ENCODE results near the gene GUCY2D.
"Not testable (repeated sequence)": the region's sequence is repeated elsewhere in the genome, so short reads cannot be mapped to it uniquely, and the experiment has no call there.

GUCY2D gene

GRCh38 chr17:8019166-8019565 lies 16.8 kb downstream of the GUCY2D start:
- DNase-seq = no peak

DNA sequence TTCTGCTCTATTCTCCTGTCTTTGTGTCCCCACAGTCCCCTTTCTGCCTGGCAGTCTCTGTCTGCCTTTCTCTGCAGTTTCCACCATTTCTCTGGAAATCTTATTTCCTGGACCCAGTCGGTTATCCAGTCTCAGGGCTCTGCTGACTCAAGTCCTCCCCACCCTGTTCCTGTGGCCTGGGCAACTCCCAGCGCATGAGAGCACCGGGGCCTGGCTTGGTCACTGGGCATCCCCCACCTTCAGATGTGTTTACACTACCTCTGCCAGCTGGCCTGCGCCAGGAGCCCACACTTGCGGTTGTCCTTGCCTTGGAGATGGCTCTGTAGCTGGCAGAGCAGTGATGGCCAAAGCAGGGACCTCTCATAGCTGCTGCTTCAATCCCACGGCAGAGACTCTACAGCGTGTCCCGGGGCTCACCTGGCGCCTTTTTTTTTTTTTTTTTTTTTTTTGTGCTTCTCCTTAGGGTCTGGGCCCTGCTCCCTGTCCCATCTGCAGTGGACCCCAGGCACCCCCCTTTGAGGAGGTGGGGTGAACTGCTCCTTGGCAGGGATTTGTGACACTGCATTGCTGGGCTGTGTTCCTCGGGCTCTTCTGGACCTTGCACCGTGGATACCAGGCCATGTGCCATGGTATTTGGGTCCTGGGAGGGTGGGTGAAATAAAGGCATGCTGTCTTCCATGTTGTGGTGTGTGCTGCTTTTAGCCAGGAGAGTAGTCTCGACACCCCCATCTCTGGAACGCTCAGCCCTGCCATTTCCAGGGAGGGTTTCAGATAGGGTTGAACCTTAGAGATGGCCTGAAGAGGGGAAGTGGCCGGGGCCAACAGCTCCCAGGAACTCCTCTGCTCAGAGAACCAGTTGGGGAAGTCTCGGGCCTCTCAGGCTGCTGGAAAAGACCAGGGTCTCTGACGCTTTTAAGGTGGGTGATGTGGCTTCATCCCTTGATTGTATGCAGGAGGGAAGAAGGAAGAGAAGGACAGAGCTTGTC lies 17.5 kb downstream of the GUCY2D start:
- no peak for DNase-seq

GRCh38 chr17:8020776-8021564 lies 18.6 kb downstream of the GUCY2D start:
- DNase-seq = no peak

- no peak for DNase-seq
Measured at GRCh38 chr17:8021565-8022359, 19.3 kb downstream of the GUCY2D start.

- no peak for DNase-seq
Measured at GRCh38 chr17:8022360-8023003, 20.1 kb downstream of the GUCY2D start.

GRCh38 chr17:8024161-8024560 lies 21.7 kb downstream of the GUCY2D start:
- not testable (repeated sequence) for DNase-seq

- DNase-seq = no peak
Measured at GRCh38 chr17:8025176-8025911, 22.9 kb downstream of the GUCY2D start.

- DNase-seq = no peak
Measured at GRCh38 chr17:8029121-8029520, 26.7 kb downstream of the GUCY2D start.

GRCh38 chr17:8031261-8031661 lies 28.8 kb downstream of the GUCY2D start:
- no peak for DNase-seq

DNA sequence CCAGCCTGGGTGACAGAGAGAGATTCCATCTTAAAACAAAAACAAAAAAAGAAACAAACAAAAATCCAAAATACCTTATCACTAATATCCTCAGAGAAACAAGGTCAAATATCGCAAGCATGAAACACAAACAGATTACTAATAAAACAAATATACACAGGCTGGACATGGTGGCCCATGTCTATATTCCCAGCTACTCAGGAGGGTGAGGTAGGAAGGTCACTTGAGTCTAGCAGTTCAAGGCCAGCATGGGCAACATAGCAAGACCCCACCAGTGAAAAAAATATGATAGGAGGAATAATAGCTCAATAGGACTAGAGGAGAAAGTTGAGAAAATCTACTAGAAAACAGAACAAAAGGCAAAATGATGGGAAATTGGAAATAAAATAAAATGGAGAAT lies 29.5 kb downstream of the GUCY2D start:
- no peak for DNase-seq

DNA sequence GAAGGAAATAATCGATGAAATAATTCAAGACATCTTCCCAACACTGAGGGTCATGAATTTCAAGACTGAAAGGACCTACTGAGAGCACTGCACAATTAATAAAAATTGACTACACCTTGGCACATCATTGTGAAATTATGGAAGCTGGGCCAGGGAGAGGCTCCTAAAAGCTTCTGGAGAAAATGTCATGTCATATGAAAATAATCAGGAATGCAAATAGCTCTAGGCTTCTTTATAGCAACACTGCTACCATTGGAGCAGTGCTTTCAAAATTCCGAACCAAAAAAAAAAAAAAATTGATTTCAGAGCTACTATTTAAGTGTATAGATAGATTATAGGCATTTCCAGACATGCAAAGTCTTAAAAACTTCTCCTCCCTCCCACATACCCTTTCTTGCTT lies 30.0 kb downstream of the GUCY2D start:
- no peak for DNase-seq

- no peak for DNase-seq
Measured at GRCh38 chr17:8038954-8039610, 36.7 kb downstream of the GUCY2D start, which contains the start of gene ALOX15B. Gene ALOX15B (plus strand): TSS chr17:8039059. CDS start chr17:8039156, 97 bp downstream.

DNA sequence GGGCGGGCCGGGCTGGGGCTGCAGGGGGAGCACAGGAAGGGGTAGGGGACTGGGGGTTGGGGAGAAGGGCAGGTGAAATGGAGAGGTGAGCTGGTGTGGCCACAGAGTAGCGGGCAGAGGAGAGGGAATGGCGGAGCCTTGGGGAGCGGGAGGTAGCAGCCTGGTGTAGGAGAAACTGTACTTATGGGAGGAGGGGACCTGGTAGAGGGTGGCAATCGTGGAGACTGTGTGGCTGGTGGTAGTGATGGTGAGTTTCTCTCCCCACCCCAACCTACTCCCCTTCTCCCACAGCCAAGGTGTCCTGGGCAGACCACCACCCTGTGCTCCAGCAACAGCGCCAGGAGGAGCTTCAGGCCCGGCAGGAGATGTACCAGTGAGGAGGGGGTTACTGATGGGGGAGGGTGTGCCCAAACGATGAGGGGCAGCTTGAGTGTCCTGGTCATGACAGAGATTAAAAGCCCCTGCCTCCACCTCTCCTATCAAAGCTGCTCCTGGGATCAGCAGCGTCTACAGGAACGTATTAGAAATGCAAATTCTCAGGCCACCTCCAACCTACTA lies 37.3 kb downstream of the GUCY2D start:
- DNase-seq = no peak

DNA sequence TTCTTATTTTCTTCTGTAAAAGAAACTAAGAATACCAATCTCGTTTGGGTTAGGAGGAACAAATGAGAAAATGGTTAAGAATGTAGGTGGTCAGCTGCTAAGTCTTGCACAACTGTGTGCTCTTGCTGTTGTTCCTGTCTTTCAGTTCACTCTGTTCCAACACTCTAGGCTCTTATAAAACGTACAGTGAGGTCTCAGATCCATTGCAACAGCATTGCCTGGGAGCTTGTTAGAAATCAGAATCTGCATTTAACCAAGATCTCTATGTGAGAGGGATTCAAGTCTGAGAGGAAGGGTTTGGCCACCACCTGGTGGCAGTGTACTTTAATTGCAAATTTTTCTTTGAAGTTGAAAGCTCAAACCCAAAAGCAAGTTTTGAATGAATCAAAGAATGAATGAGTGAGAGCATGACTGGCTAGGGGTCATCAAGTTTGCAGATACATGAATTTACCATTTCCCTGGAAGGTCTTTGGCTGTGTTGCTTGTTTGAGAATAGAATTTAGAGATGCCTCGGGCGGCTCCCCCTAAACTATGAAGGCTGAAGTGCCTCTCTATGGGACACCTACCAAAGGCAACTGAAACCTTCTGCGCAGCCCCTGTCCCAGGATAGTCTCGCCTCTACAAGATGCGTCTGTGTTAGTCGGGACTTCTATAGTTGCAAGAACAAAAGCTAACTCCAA lies 39.0 kb downstream of the GUCY2D start:
- no peak for DNase-seq

DNA sequence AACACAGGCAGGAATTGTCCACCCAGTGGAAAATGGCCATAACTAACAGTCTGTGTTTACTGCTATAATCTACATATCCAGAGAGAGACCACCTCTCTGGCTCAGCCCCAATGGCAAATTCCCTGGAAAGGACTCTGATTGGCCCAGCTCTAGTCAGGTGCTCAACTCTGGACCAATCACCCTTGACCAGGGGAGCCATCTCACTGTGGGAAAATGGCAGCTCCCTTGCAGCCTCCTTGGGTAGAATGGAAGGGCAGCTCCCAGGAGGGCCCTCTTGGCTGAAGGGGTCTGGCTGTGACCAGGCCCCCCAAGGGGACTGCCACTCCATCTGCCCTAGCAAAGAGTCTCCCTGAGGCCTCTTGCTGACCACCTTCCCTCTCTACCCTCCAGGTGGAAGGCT lies 39.6 kb downstream of the GUCY2D start:
- no peak for DNase-seq

DNA sequence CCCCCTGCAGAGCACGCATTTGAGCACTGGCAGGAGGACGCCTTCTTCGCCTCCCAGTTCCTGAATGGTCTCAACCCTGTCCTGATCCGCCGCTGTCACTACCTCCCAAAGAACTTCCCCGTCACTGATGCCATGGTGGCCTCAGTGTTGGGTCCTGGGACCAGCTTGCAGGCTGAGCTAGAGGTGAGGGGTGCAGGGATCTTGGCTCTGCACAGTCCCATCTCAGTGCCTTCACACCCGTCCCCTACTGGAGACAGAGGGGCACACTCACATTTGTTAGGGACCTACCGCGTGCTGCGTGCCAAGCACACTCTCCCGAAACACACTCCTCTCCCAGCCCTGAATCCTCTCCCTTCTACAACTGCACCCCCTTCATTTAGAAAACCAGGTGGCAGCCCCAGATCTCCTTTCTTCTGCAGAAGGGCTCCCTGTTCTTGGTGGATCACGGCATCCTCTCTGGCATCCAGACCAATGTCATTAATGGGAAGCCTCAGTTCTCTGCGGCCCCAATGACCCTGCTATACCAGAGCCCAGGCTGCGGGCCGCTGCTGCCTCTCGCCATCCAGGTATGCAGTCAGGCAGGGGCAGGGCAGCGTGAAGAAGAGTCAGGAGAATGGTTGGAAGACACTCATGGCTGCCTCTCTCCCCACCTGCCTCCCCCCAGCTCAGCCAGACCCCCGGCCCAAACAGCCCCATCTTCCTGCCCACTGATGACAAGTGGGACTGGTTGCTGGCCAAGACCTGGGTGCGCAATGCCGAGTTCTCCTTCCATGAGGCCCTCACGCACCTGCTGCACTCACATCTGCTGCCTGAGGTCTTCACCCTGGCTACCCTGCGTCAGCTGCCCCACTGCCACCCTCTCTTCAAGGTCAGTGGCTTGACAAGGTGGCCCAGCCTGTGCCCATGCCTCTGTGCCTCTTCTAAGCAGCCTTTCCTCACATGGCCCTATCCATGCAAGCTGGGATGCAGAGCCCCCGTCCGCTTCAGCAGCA lies 42.7 kb downstream of the GUCY2D start:
- no peak for DNase-seq

DNA sequence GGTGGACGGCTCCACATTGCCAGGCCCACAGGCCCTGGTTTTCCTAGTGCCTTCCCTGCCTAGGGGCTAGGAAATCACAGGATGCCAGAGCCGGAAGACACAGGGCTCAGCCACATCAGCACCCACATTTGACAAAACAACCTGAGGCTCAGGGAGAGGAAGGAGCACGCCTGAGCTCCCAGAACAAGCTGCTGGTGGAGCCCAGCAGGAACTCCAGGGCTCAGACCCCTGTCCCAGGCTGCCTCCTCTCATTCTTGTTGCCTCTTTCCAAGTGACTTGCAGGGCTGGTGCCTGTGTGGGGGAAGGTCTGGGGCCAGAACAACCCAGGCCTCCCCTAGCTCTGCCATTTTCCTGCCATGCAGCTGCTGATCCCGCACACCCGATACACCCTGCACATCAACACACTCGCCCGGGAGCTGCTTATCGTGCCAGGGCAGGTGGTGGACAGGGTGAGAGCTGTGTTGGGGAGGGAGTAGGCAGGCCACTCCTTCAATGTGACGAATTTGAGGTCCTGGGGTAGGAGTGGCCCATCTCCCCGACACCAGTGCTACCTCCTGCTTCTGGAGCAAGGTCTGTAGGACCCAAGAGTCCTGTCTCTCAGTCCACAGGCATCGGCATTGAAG lies 44.0 kb downstream of the GUCY2D start:
- no peak for DNase-seq

All from NCI-H2107 (cell line).